GM19023 (cell line): ENCODE measurements around the gene TMPRSS6.

ENCODE experiments used
- ATAC-seq: cut with Tn5 transposase; IDR thresholded peaks from one replicate; pipeline ENCODE4 v1.9.1; 2021; ENCODE audit warnings: mild to moderate bottlenecking, moderate library complexity; ENCODE audit not compliant: unreplicated experiment

TMPRSS6 gene

GRCh38 chr22:37141476-37141875 lies 32.0 kb upstream of the TMPRSS6 start:
- no peak for ATAC-seq

- ATAC-seq, result no peak
Measured at GRCh38 chr22:37140686-37141323, 31.3 kb upstream of the TMPRSS6 start.

GRCh38 chr22:37139762-37140161 lies 30.2 kb upstream of the TMPRSS6 start:
- ATAC-seq, result no peak

- ATAC-seq, result no peak
Measured at GRCh38 chr22:37138849-37139561, 29.5 kb upstream of the TMPRSS6 start.

GRCh38 chr22:37137903-37138665 lies 28.6 kb upstream of the TMPRSS6 start:
- no peak for ATAC-seq

GRCh38 chr22:37137131-37137530 lies 27.6 kb upstream of the TMPRSS6 start:
- ATAC-seq, result no peak

GRCh38 chr22:37135023-37135422 lies 25.5 kb upstream of the TMPRSS6 start:
- no peak for ATAC-seq

- no peak for ATAC-seq
Measured at GRCh38 chr22:37133304-37134018, 23.9 kb upstream of the TMPRSS6 start.

GRCh38 chr22:37132773-37133172 lies 23.3 kb upstream of the TMPRSS6 start:
- ATAC-seq, result no peak

GRCh38 chr22:37129866-37130441 lies 20.4 kb upstream of the TMPRSS6 start:
- no peak for ATAC-seq

GRCh38 chr22:37128555-37129281 lies 19.2 kb upstream of the TMPRSS6 start:
- ATAC-seq, result no peak

GRCh38 chr22:37127350-37127878 lies 17.9 kb upstream of the TMPRSS6 start:
- ATAC-seq, result no peak

- ATAC-seq, result no peak
Measured at GRCh38 chr22:37126882-37127281, 17.4 kb upstream of the TMPRSS6 start.

GRCh38 chr22:37126383-37126782 lies 16.9 kb upstream of the TMPRSS6 start:
- ATAC-seq, result no peak

- ATAC-seq, result no peak
Measured at GRCh38 chr22:37123649-37124048, 14.1 kb upstream of the TMPRSS6 start.

GRCh38 chr22:37122598-37123180 lies 13.2 kb upstream of the TMPRSS6 start:
- ATAC-seq, result no peak

- ATAC-seq, result peak; percentile 91
Measured at GRCh38 chr22:37121887-37122591, 12.5 kb upstream of the TMPRSS6 start.

GRCh38 chr22:37120569-37121340 lies 11.2 kb upstream of the TMPRSS6 start:
- ATAC-seq, result no peak
